ENCODE results near the gene PCDHGB1. TPM values are rescaled to one million over a fixed set of nuclear protein-coding genes. Genes with fewer than 3 reads are reported as not detected.

Gene PCDHGB1
- total and polyA plus RNA-seq, 2 donors (not counting 3 experiments of a cell fraction or from before 2014, with no cell fraction given), result 0.39 to 0.62 TPM

GRCh38 chr5:141328231-141328630, 21.7 kb upstream of the PCDHGB1 start:
- TF ChIP-seq, protein P1, sequence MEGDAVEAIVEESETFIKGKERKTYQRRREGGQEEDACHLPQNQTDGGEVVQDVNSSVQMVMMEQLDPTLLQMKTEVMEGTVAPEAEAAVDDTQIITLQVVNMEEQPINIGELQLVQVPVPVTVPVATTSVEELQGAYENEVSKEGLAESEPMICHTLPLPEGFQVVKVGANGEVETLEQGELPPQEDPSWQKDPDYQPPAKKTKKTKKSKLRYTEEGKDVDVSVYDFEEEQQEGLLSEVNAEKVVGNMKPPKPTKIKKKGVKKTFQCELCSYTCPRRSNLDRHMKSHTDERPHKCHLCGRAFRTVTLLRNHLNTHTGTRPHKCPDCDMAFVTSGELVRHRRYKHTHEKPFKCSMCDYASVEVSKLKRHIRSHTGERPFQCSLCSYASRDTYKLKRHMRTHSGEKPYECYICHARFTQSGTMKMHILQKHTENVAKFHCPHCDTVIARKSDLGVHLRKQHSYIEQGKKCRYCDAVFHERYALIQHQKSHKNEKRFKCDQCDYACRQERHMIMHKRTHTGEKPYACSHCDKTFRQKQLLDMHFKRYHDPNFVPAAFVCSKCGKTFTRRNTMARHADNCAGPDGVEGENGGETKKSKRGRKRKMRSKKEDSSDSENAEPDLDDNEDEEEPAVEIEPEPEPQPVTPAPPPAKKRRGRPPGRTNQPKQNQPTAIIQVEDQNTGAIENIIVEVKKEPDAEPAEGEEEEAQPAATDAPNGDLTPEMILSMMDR (IDR thresholded peaks at IDR 0.05; ENCODE audit: extremely low read depth in 1 of 2, insufficient read depth in 1 of 2, low read depth in 1 of 2, low read length in 2 of 2), result no peak
- TF ChIP-seq MYC (IDR thresholded peaks at IDR 0.05; ENCODE audit: low read depth, low read length) (no peak), FOS (IDR thresholded peaks at IDR 0.05; ENCODE audit: borderline replicate concordance, insufficient read depth, low read length) (no peak), JUN (IDR thresholded peaks at IDR 0.05; ENCODE audit: borderline replicate concordance, insufficient read depth, insufficient read length, low read depth) (no peak), POLR2AphosphoS5 (IDR thresholded peaks at IDR 0.05; ENCODE audit: insufficient read depth, low read depth, low read length) (no peak)
- Histone ChIP-seq H3K36me3 (ENCODE audit: control insufficient read depth in 2 of 2, extremely low read depth in 1 of 2, insufficient read depth in 2 of 2, low read length in 2 of 2) (no peaks in the 10 kb centered on the region), H3K79me2 (ENCODE audit: control insufficient read depth, insufficient read depth, low read length) (no peaks in the 10 kb centered on the region), H3K9ac (replicated peaks; ENCODE audit: extremely low read depth, insufficient read depth, low read length) (no peak overlapping the region), H3K4me2 (ENCODE audit: insufficient read depth, low read length) (no peak overlapping the region), H3K4me3 (replicated peaks in 1 of 3; ENCODE audit: insufficient read depth in 1 of 3, low read depth in 1 of 3, low read length in 3 of 3) (no peak overlapping the region), H2AFZ (ENCODE audit: low read depth, low read length) (no peak overlapping the region), H3K9me3 (replicated peaks; ENCODE audit: control insufficient read depth, insufficient read depth, low read length) (no peaks in the 10 kb centered on the region), H3K27ac (ENCODE audit: insufficient read depth, low read depth, low read length) (no peak overlapping the region), H4K20me1 (replicated peaks; ENCODE audit: control insufficient read depth, extremely low read depth, insufficient read depth, low read length) (no peaks in the 10 kb centered on the region), H3K27me3 (ENCODE audit: control insufficient read depth in 2 of 2, insufficient read depth in 2 of 2, low read length in 2 of 2) (peaks cover 20 to 44% of the 10 kb centered on the region in 2 experiments), H3K9me1 (replicated peaks; ENCODE audit: control insufficient read depth, extremely low read depth, insufficient read depth, low read length) (no peaks in the 10 kb centered on the region), H3K4me1 (ENCODE audit: control insufficient read depth, extremely low read depth, insufficient read depth, low read length) (no peaks in the 10 kb centered on the region)
- DNase-seq (ENCODE audit: low read depth, low spot score) (no peak), FAIRE-seq (no peak)
- intact Hi-C loops (cut with micrococcal nuclease) (no loop called here), dilution Hi-C loops (cut with MboI; ENCODE audit: extremely low pct_ligation_motif_present, low sequenced_read_pairs) (no loop called here)
- POLR2A ChIA-PET, result no interaction called here
- CTCF ChIA-PET, result interaction anchor here (1.0 to 3.4 kb wide), 8 partner anchors 9 to 239 kb away, joined by 3 to 33 read pairs (median 5); partner anchors contain the start of genes PCDHGA2, PCDHGA3 and PCDHGB3
- no TSS peak for BruUV-seq (replicated peaks)

All from endothelial cell of umbilical vein (primary cell).